Measurements from ENCODE around the gene G6PD. TPM values are rescaled to one million over a fixed set of nuclear protein-coding genes. Genes with fewer than 3 reads are reported as not detected.
A peak's percentile ranks its signal among the peaks of the same experiment; 100 is the strongest.
"Not testable (repeated sequence)": the region's sequence is repeated elsewhere in the genome, so short reads cannot be mapped to it uniquely, and the experiment has no call there.

The G6PD gene
- total RNA-seq, 1 donor = 32.0 TPM

- H3K27me3 ChIP-seq (ENCODE audit: insufficient read depth, low read length); H3K9me3 ChIP-seq (ENCODE audit: low read depth, low read length); H3K4me3 ChIP-seq (ENCODE audit: low read length): not testable (repeated sequence)
- peaks cover 32% of the 10 kb centered on the region for H3K4me1 ChIP-seq (ENCODE audit: insufficient read depth, low read length)
Measured at GRCh38 chrX:154552112-154552806, 5.6 kb upstream of the G6PD start.

- H3K9me3 ChIP-seq (ENCODE audit: low read depth, low read length) = no peaks in the 10 kb centered on the region
- H3K4me3 ChIP-seq (ENCODE audit: low read length) = no peak overlapping the region
- no peaks in the 10 kb centered on the region for H3K27me3 ChIP-seq (ENCODE audit: insufficient read depth, low read length)
- H3K4me1 ChIP-seq (ENCODE audit: insufficient read depth, low read length) = peaks cover 49% of the 10 kb centered on the region
Measured at GRCh38 chrX:154549766-154550165, 3.1 kb upstream of the G6PD start.

- H3K4me3 ChIP-seq (ENCODE audit: low read length) = peak overlapping the region; percentile 66
- H3K27me3 ChIP-seq (ENCODE audit: insufficient read depth, low read length) = no peaks in the 10 kb centered on the region
- no peaks in the 10 kb centered on the region for H3K9me3 ChIP-seq (ENCODE audit: low read depth, low read length)
- H3K4me1 ChIP-seq (ENCODE audit: insufficient read depth, low read length) = peaks cover 67% of the 10 kb centered on the region
Measured at GRCh38 chrX:154548028-154548316, 1.3 kb upstream of the G6PD start.

- H3K4me1 ChIP-seq (ENCODE audit: insufficient read depth, low read length) = peaks cover 72% of the 10 kb centered on the region
- H3K9me3 ChIP-seq (ENCODE audit: low read depth, low read length) = no peaks in the 10 kb centered on the region
- H3K4me3 ChIP-seq (ENCODE audit: low read length) = peak within 1 kb of the TSS; percentile 66
- no peaks in the 10 kb centered on the region for H3K27me3 ChIP-seq (ENCODE audit: insufficient read depth, low read length)
Measured at GRCh38 chrX:154547245-154548027, 790 bp upstream of the G6PD start, which contains the start of gene IKBKG. TSS of gene IKBKG (plus strand) at chrX:154547620. CDS start at chrX:154552003, 4,383 bp downstream.

- peaks cover 80% of the 10 kb centered on the region for H3K4me1 ChIP-seq (ENCODE audit: insufficient read depth, low read length)
- H3K9me3 ChIP-seq (ENCODE audit: low read depth, low read length) = no peaks in the 10 kb centered on the region
- no peaks in the 10 kb centered on the region for H3K27me3 ChIP-seq (ENCODE audit: insufficient read depth, low read length)
- H3K4me3 ChIP-seq (ENCODE audit: low read length) = peak overlapping the region; percentile 66
Measured at GRCh38 chrX:154545673-154546274, 872 bp downstream of the G6PD start.

- Histone ChIP-seq H3K4me1 (ENCODE audit: insufficient read depth, low read length) (peaks cover 62% of the 10 kb centered on the region), H3K4me3 (ENCODE audit: low read length) (peak overlapping the region; percentile 7), H3K27me3 (ENCODE audit: insufficient read depth, low read length) (no peaks in the 10 kb centered on the region), H3K9me3 (ENCODE audit: low read depth, low read length) (no peaks in the 10 kb centered on the region)
Measured at GRCh38 chrX:154542723-154543424, 3.8 kb downstream of the G6PD start.

- no peaks in the 10 kb centered on the region for H3K9me3 ChIP-seq (ENCODE audit: low read depth, low read length)
- peak overlapping the region; percentile 7 for H3K4me3 ChIP-seq (ENCODE audit: low read length)
- peaks cover 62% of the 10 kb centered on the region for H3K4me1 ChIP-seq (ENCODE audit: insufficient read depth, low read length)
Measured at GRCh38 chrX:154541896-154542722, 4.5 kb downstream of the G6PD start.

GRCh38 chrX:154541589-154541895 is 5.1 kb downstream of the G6PD start:
- H3K4me1 ChIP-seq (ENCODE audit: insufficient read depth, low read length) = peaks cover 62% of the 10 kb centered on the region
- no peak overlapping the region for H3K4me3 ChIP-seq (ENCODE audit: low read length)
- no peaks in the 10 kb centered on the region for H3K27me3 ChIP-seq (ENCODE audit: insufficient read depth, low read length)
- no peaks in the 10 kb centered on the region for H3K9me3 ChIP-seq (ENCODE audit: low read depth, low read length)

More at GRCh38 chrX:154541896-154542722, 4.5 kb downstream of the G6PD start:
- no peaks in the 10 kb centered on the region for H3K27me3 ChIP-seq (ENCODE audit: insufficient read depth, low read length)

- Histone ChIP-seq H3K4me3 (ENCODE audit: low read length) (no peak overlapping the region), H3K27me3 (ENCODE audit: insufficient read depth, low read length) (no peaks in the 10 kb centered on the region), H3K4me1 (ENCODE audit: insufficient read depth, low read length) (peaks cover 58% of the 10 kb centered on the region), H3K9me3 (ENCODE audit: low read depth, low read length) (no peaks in the 10 kb centered on the region)
Measured at GRCh38 chrX:154540897-154541535, 5.6 kb downstream of the G6PD start.

- H3K4me1 ChIP-seq (ENCODE audit: insufficient read depth, low read length) = peaks cover 52% of the 10 kb centered on the region
- not testable (repeated sequence) for H3K9me3 ChIP-seq (ENCODE audit: low read depth, low read length); H3K27me3 ChIP-seq (ENCODE audit: insufficient read depth, low read length); H3K4me3 ChIP-seq (ENCODE audit: low read length)
Measured at GRCh38 chrX:154540365-154540764, 6.3 kb downstream of the G6PD start.

GRCh38 chrX:154539077-154539476 is 7.6 kb downstream of the G6PD start:
- Histone ChIP-seq H3K4me1 (ENCODE audit: insufficient read depth, low read length) (peaks cover 44% of the 10 kb centered on the region), H3K27me3 (ENCODE audit: insufficient read depth, low read length) (no peaks in the 10 kb centered on the region), H3K9me3 (ENCODE audit: low read depth, low read length) (no peaks in the 10 kb centered on the region), H3K4me3 (ENCODE audit: low read length) (no peak overlapping the region)

GRCh38 chrX:154535892-154536291 is 10.8 kb downstream of the G6PD start:
- Histone ChIP-seq H3K4me1 (ENCODE audit: insufficient read depth, low read length) (peaks cover 12% of the 10 kb centered on the region), H3K9me3 (ENCODE audit: low read depth, low read length) (no peaks in the 10 kb centered on the region)

GRCh38 chrX:154534526-154535322 is 11.9 kb downstream of the G6PD start:
- Histone ChIP-seq H3K4me3 (ENCODE audit: low read length) (no peak overlapping the region), H3K27me3 (ENCODE audit: insufficient read depth, low read length) (no peaks in the 10 kb centered on the region), H3K4me1 (ENCODE audit: insufficient read depth, low read length) (peaks cover 5% of the 10 kb centered on the region), H3K9me3 (ENCODE audit: low read depth, low read length) (no peaks in the 10 kb centered on the region)

More at GRCh38 chrX:154535892-154536291, 10.8 kb downstream of the G6PD start:
- Histone ChIP-seq H3K4me3 (ENCODE audit: low read length) (no peak overlapping the region), H3K27me3 (ENCODE audit: insufficient read depth, low read length) (no peaks in the 10 kb centered on the region)

All from mononuclear cell (primary cell).